WTC11 (cell line): Measurements from ENCODE around the gene LRRC63. TPM values are rescaled to one million over a fixed set of nuclear protein-coding genes. Genes with fewer than 3 reads are reported as not detected.
A peak's percentile ranks its signal among the peaks of the same experiment; 100 is the strongest.
"Not testable (repeated sequence)": the region's sequence is repeated elsewhere in the genome, so short reads cannot be mapped to it uniquely, and the experiment has no call there.

Source experiments
- ATAC-seq: fragments of 200-7000 bp; cut with Tn5 transposase; 2 replicates; pipeline ENCODE4 v1.10.0; 2021; ENCODE audit warnings: mild to moderate bottlenecking, moderate library complexity
- CTCF ChIA-PET: fragments of 300-600 bp; sonication (Branson Sonifier 250); formaldehyde crosslinking; loops from one replicate; lab custom pipeline; 2021; ENCODE audit warnings: antibody characterized with exemption; lab: Charles Lee
- POLR2A ChIA-PET: fragments of 350-600 bp; sonication (Branson Sonifier 250); formaldehyde crosslinking; loops from one replicate; lab custom pipeline; 2021; ENCODE audit warnings: antibody characterized with exemption; lab: Charles Lee
- DNase-seq: peaks from one replicate; pipeline ENCODE4 v3.0.0; 2021; ENCODE audit warnings: low spot score
- H3K27ac Mint-ChIP-seq: 2 replicates; pipeline ENCODE4 v1.8.0; 2021; ENCODE audit warnings: mixed read lengths
- H3K27me3 Mint-ChIP-seq: 2 replicates; pipeline ENCODE4 v1.8.0; 2021; ENCODE audit warnings: low read depth, mild to moderate bottlenecking, moderate library complexity, mixed read lengths
- H3K36me3 Mint-ChIP-seq: 2 replicates; pipeline ENCODE4 v1.8.0; 2021; ENCODE audit warnings: mixed read lengths
- H3K4me1 Mint-ChIP-seq: 2 replicates; pipeline ENCODE4 v1.8.0; 2022; ENCODE audit warnings: mixed read lengths
- H3K4me3 Mint-ChIP-seq: 2 replicates; pipeline ENCODE4 v1.8.0; 2021; ENCODE audit warnings: mild to moderate bottlenecking, moderate library complexity, mixed read lengths
- H3K9me3 Mint-ChIP-seq: 2 replicates; pipeline ENCODE4 v1.8.0; 2021; ENCODE audit warnings: mixed read lengths
- FOXP1 ChIP-seq: sonication (generic); formaldehyde crosslinking; IDR thresholded peaks from 2 replicates; pipeline ENCODE4 v1.8.0; 2022; ENCODE audit warnings: missing genetic modification reagents, mild to moderate bottlenecking, moderate library complexity, borderline replicate concordance
- GABPB1 ChIP-seq: sonication (generic); formaldehyde crosslinking; IDR thresholded peaks from 2 replicates; pipeline ENCODE4 v1.8.1; 2023; ENCODE audit warnings: mild to moderate bottlenecking, missing genetic modification reagents
- MXD4 ChIP-seq: fragments of 250-450 bp; sonication (Bioruptor Pico); IDR thresholded peaks from 2 replicates; pipeline ENCODE4 v1.8.0; 2021; ENCODE audit warnings: mild to moderate bottlenecking, moderate library complexity, borderline replicate concordance
- MYBL2 ChIP-seq: sonication (generic); formaldehyde crosslinking; IDR thresholded peaks from 2 replicates; pipeline ENCODE4 v1.8.1; 2023; ENCODE audit warnings: mild to moderate bottlenecking, moderate library complexity, missing genetic modification reagents
- NFATC4 ChIP-seq: fragments of 250-450 bp; sonication (Bioruptor Pico); IDR thresholded peaks from 2 replicates; pipeline ENCODE4 v1.9.0; 2021; ENCODE audit warnings: mild to moderate bottlenecking
- RELA ChIP-seq: sonication (generic); formaldehyde crosslinking; IDR thresholded peaks from 2 replicates; pipeline ENCODE4 v1.8.1; 2022; ENCODE audit warnings: missing genetic modification reagents, mild to moderate bottlenecking, borderline replicate concordance
- total RNA-seq: library from RNA; stranded (reverse); gene quantifications from 3 replicates; pipeline ENCODE4 v1.2.3, GENCODE V29; 2021
- TF ChIP-seq, protein P1 (sequence below): sonication (generic); formaldehyde crosslinking; IDR thresholded peaks from 2 replicates; pipeline ENCODE4 v1.8.1; 2022; ENCODE audit warnings: mild to moderate bottlenecking, missing genetic modification reagents, moderate library complexity, borderline replicate concordance
- TF ChIP-seq, protein P2 (sequence below): sonication (generic); formaldehyde crosslinking; IDR thresholded peaks from 2 replicates; pipeline ENCODE4 v1.8.0; 2022; ENCODE audit warnings: mild to moderate bottlenecking, missing genetic modification reagents
- TF ChIP-seq, protein P3 (sequence below): sonication (generic); formaldehyde crosslinking; IDR thresholded peaks from 2 replicates; pipeline ENCODE4 v1.8.1; 2022; ENCODE audit warnings: mild to moderate bottlenecking, moderate library complexity, missing genetic modification reagents
- TF ChIP-seq, protein P4 (sequence below): fragments of 200-600 bp; IDR thresholded peaks from 2 replicates; pipeline ENCODE4 v1.8.0; 2022; ENCODE audit warnings: antibody characterized with exemption
- TF ChIP-seq, protein P5 (sequence below): sonication (generic); formaldehyde crosslinking; IDR thresholded peaks from 2 replicates; pipeline ENCODE4 v1.8.0; 2023; ENCODE audit warnings: missing genetic modification reagents, mild to moderate bottlenecking, borderline replicate concordance
- TF ChIP-seq, protein P6 (sequence below): sonication (generic); formaldehyde crosslinking; conservative IDR thresholded peaks from 2 replicates; pipeline ENCODE4 v1.8.1; 2022; ENCODE audit warnings: mild to moderate bottlenecking, missing genetic modification reagents
- TF ChIP-seq, protein P7 (sequence below): sonication (generic); formaldehyde crosslinking; IDR thresholded peaks from 2 replicates; pipeline ENCODE4 v1.8.0; 2023; ENCODE audit warnings: missing genetic modification reagents
- TF ChIP-seq, protein P8 (sequence below): fragments of 250-450 bp; sonication (Bioruptor Pico); conservative IDR thresholded peaks from 2 replicates; pipeline ENCODE4 v1.9.0; 2021; ENCODE audit warnings: mild to moderate bottlenecking

The LRRC63 gene
- total RNA-seq, 1 experiment from 2014 or later = not detected

DNA sequence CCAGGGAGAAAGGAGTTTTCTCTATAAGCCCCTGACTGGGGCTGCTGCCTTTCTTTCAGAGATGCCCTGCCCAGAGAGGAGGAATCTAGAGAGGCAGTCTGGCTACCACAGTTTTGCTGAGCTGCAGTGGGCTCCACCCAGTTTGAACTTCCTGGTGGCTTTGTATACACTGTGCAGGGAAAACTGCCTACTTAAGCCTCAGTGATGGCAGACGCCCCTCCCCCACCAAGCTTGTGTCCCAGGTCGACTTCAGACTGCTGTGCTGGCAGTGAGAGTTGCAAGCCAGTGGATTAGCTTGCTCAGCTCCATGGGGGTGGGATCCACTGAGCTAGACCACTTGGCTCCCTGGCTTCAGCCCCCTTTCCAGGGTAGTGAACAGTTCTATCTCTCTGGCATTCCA, 8.5 kb downstream of the LRRC63 start:
- POLR2A ChIA-PET = not testable (repeated sequence)

DNA sequence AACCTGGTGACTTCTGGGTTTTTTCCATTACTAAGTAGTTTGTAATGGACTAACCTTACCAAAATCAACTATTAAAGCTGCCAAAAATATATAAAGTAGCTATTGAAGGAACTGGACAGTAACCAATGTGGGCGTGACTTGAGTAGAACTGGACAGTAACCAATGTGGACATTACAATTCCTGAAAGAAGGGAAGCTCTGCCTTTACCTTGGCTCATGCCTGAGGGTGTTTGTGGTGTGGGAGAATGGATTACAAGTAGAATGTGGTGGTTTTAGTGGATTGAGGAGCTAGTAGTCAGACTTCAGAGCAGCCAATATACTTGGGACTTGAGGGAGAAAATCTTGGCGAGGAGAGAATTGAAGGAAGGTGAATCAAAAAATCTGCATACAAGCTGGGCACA, 17.5 kb downstream of the LRRC63 start:
- no peak for DNase-seq
- no peak for ATAC-seq
- H3K36me3 Mint-ChIP-seq = peaks cover 11% of the 10 kb centered on the region; the same call in 1 of the 2 replicates

More for the DNA sequence above, 8.5 kb downstream of the LRRC63 start:
- H3K4me1 Mint-ChIP-seq, H3K36me3 Mint-ChIP-seq, CTCF ChIA-PET, H3K27me3 Mint-ChIP-seq, H3K4me3 Mint-ChIP-seq, H3K27ac Mint-ChIP-seq: not testable (repeated sequence)
- DNase-seq (peak; percentile 21), ATAC-seq (peak; percentile 55; the same call in 1 of the 2 replicates)
- peaks cover 14% of the 10 kb centered on the region for H3K9me3 Mint-ChIP-seq

DNA sequence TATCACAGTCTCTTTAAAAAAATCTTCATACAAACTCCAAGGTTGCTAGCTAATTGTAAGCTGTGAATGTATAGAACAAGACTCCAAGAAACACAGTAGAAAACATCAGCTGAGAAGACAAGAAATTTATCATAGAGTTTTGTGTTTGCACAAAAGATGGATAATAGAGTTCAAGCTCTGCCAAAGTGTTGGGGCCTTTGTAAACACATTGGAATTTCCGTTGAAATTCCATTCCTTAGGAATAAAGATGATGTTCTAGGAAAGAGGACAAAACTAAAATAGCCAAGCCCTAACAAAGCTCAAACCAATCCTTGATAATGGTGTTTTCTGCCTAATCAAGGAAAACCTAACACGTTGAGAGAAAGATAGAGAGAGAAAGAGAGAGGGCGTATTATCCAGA, 20.6 kb downstream of the LRRC63 start:
- ChIA-PET CTCF (interaction anchor here (0.6 to 1.1 kb wide), 2 partner anchors 72 to 182 kb away, joined by 3 to 4 read pairs; no protein-coding TSS in a partner anchor), POLR2A (no interaction called here)
- H3K4me3 Mint-ChIP-seq = no peak overlapping the region
- H3K27me3 Mint-ChIP-seq = no peaks in the 10 kb centered on the region
- DNase-seq = no peak
- ATAC-seq = no peak
- H3K9me3 Mint-ChIP-seq = peaks cover 44% of the 10 kb centered on the region
- H3K27ac Mint-ChIP-seq = no peak overlapping the region
- no peaks in the 10 kb centered on the region for H3K4me1 Mint-ChIP-seq
- peaks cover 22% of the 10 kb centered on the region for H3K36me3 Mint-ChIP-seq
- TF ChIP-seq, protein P1, sequence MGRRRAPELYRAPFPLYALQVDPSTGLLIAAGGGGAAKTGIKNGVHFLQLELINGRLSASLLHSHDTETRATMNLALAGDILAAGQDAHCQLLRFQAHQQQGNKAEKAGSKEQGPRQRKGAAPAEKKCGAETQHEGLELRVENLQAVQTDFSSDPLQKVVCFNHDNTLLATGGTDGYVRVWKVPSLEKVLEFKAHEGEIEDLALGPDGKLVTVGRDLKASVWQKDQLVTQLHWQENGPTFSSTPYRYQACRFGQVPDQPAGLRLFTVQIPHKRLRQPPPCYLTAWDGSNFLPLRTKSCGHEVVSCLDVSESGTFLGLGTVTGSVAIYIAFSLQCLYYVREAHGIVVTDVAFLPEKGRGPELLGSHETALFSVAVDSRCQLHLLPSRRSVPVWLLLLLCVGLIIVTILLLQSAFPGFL (CRISPR knock-in tag) = no peak
- TF ChIP-seq FOXP1 (CRISPR knock-in tag) = no peak
- no peak for TF ChIP-seq GABPB1 (CRISPR knock-in tag)
- TF ChIP-seq, protein P2, sequence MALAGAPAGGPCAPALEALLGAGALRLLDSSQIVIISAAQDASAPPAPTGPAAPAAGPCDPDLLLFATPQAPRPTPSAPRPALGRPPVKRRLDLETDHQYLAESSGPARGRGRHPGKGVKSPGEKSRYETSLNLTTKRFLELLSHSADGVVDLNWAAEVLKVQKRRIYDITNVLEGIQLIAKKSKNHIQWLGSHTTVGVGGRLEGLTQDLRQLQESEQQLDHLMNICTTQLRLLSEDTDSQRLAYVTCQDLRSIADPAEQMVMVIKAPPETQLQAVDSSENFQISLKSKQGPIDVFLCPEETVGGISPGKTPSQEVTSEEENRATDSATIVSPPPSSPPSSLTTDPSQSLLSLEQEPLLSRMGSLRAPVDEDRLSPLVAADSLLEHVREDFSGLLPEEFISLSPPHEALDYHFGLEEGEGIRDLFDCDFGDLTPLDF = no peak
- TF ChIP-seq, protein P3, sequence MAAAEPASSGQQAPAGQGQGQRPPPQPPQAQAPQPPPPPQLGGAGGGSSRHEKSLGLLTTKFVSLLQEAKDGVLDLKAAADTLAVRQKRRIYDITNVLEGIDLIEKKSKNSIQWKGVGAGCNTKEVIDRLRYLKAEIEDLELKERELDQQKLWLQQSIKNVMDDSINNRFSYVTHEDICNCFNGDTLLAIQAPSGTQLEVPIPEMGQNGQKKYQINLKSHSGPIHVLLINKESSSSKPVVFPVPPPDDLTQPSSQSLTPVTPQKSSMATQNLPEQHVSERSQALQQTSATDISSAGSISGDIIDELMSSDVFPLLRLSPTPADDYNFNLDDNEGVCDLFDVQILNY (CRISPR knock-in tag) = no peak
- no peak for TF ChIP-seq MXD4
- TF ChIP-seq, protein P4, sequence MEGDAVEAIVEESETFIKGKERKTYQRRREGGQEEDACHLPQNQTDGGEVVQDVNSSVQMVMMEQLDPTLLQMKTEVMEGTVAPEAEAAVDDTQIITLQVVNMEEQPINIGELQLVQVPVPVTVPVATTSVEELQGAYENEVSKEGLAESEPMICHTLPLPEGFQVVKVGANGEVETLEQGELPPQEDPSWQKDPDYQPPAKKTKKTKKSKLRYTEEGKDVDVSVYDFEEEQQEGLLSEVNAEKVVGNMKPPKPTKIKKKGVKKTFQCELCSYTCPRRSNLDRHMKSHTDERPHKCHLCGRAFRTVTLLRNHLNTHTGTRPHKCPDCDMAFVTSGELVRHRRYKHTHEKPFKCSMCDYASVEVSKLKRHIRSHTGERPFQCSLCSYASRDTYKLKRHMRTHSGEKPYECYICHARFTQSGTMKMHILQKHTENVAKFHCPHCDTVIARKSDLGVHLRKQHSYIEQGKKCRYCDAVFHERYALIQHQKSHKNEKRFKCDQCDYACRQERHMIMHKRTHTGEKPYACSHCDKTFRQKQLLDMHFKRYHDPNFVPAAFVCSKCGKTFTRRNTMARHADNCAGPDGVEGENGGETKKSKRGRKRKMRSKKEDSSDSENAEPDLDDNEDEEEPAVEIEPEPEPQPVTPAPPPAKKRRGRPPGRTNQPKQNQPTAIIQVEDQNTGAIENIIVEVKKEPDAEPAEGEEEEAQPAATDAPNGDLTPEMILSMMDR = no peak
- TF ChIP-seq, protein P5, sequence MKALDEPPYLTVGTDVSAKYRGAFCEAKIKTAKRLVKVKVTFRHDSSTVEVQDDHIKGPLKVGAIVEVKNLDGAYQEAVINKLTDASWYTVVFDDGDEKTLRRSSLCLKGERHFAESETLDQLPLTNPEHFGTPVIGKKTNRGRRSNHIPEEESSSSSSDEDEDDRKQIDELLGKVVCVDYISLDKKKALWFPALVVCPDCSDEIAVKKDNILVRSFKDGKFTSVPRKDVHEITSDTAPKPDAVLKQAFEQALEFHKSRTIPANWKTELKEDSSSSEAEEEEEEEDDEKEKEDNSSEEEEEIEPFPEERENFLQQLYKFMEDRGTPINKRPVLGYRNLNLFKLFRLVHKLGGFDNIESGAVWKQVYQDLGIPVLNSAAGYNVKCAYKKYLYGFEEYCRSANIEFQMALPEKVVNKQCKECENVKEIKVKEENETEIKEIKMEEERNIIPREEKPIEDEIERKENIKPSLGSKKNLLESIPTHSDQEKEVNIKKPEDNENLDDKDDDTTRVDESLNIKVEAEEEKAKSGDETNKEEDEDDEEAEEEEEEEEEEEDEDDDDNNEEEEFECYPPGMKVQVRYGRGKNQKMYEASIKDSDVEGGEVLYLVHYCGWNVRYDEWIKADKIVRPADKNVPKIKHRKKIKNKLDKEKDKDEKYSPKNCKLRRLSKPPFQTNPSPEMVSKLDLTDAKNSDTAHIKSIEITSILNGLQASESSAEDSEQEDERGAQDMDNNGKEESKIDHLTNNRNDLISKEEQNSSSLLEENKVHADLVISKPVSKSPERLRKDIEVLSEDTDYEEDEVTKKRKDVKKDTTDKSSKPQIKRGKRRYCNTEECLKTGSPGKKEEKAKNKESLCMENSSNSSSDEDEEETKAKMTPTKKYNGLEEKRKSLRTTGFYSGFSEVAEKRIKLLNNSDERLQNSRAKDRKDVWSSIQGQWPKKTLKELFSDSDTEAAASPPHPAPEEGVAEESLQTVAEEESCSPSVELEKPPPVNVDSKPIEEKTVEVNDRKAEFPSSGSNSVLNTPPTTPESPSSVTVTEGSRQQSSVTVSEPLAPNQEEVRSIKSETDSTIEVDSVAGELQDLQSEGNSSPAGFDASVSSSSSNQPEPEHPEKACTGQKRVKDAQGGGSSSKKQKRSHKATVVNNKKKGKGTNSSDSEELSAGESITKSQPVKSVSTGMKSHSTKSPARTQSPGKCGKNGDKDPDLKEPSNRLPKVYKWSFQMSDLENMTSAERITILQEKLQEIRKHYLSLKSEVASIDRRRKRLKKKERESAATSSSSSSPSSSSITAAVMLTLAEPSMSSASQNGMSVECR (CRISPR knock-in tag) = no peak
- TF ChIP-seq, protein P6, sequence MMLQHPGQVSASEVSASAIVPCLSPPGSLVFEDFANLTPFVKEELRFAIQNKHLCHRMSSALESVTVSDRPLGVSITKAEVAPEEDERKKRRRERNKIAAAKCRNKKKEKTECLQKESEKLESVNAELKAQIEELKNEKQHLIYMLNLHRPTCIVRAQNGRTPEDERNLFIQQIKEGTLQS = no peak
- TF ChIP-seq RELA (CRISPR knock-in tag) = no peak
- TF ChIP-seq MYBL2 = no peak
- no peak for TF ChIP-seq NFATC4
- TF ChIP-seq, protein P7, sequence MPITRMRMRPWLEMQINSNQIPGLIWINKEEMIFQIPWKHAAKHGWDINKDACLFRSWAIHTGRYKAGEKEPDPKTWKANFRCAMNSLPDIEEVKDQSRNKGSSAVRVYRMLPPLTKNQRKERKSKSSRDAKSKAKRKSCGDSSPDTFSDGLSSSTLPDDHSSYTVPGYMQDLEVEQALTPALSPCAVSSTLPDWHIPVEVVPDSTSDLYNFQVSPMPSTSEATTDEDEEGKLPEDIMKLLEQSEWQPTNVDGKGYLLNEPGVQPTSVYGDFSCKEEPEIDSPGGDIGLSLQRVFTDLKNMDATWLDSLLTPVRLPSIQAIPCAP = no peak
- TF ChIP-seq, protein P8, sequence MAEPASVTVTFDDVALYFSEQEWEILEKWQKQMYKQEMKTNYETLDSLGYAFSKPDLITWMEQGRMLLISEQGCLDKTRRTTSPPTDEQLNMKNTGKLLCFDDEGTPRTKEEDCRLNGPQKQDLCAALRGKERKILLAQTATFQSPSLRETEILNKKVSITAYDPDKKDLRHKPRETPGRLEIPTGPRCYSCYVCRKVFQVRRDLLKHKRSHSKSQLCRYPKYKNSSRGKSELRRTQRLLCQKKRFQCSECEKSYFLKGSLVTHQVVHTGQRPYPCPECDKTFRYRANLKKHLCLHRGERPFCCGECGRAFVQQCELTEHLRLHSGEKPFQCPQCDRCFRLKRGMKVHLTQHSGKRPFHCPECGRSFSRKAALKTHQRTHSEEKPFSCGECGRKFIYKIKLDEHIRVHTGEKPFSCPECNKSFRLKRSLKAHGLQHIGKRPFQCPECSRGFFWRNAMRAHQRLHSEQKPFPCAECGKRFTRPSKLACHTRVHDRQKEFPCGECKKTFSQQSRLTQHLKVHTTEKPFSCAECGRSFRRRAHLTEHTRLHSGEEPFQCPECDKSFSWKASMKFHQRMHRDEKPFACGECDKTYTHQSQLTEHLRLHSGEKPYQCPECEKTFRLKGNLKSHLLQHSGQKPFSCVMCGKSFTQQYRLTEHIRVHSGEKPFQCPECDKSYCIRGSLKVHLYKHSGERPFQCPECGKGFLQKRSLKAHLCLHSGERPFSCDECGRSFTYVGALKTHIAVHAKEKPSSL (CRISPR knock-in tag) = no peak

More for the DNA sequence above, 17.5 kb downstream of the LRRC63 start:
- ChIA-PET POLR2A (no interaction called here), CTCF (no interaction called here)
- TF ChIP-seq, protein P2 = no peak
- Mint-ChIP-seq H3K4me1 (no peaks in the 10 kb centered on the region), H3K27ac (no peak overlapping the region), H3K27me3 (no peaks in the 10 kb centered on the region), H3K4me3 (no peak overlapping the region), H3K9me3 (peaks cover 24% of the 10 kb centered on the region)
